ENCODE results near the gene FDXR. TPM values are rescaled to one million over a fixed set of nuclear protein-coding genes. Genes with fewer than 3 reads are reported as not detected.

FDXR gene
- total RNA-seq, 2 experiments from 2014 or later = 20.0 to 24.3 TPM

DNA sequence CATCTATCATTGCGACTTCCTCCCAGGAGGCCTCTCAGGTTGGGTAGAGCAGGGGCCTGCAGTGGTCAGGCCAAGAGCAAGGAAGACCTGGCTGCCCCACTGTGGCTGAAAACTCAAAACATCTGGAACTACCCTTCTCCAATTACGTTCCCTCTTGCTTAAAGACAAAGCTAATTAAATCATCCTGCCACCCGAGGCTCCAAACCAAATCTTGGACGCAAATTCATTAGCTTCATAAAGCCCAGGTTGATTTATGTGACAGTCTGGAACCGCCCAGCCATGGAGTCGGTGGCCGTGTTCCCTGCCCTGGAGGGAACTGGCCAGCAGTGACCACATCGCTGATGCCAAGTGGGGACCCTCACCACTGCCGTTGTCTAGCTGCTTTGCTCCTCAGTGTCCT lies 34.5 kb downstream of the FDXR start:
- Mint-ChIP-seq H3K4me3 (no peak overlapping the region), H3K36me3 (ENCODE audit: low read depth) (peaks cover 13% of the 10 kb centered on the region), H3K27ac (no peak overlapping the region), H3K4me1 (ENCODE audit: low read depth) (peaks cover 20% of the 10 kb centered on the region), H3K27me3 (peaks cover 9% of the 10 kb centered on the region), H3K9me3 (no peaks in the 10 kb centered on the region)
- ATAC-seq (no peak), DNase-seq (no peak)
- intact Hi-C loops (cut with micrococcal nuclease) = no loop called here
- POLR2A ChIA-PET = interaction anchor here (0.9 kb wide), 1 partner anchor 8 kb away, joined by 3 read pairs; no protein-coding TSS in a partner anchor
- CTCF ChIA-PET = interaction anchor here (1.3 to 8.7 kb wide), 3 partner anchors 11 to 47 kb away, joined by 3 to 101 read pairs (median 29); partner anchors contain the start of gene GRIN2C
- TF ChIP-seq, protein P1, sequence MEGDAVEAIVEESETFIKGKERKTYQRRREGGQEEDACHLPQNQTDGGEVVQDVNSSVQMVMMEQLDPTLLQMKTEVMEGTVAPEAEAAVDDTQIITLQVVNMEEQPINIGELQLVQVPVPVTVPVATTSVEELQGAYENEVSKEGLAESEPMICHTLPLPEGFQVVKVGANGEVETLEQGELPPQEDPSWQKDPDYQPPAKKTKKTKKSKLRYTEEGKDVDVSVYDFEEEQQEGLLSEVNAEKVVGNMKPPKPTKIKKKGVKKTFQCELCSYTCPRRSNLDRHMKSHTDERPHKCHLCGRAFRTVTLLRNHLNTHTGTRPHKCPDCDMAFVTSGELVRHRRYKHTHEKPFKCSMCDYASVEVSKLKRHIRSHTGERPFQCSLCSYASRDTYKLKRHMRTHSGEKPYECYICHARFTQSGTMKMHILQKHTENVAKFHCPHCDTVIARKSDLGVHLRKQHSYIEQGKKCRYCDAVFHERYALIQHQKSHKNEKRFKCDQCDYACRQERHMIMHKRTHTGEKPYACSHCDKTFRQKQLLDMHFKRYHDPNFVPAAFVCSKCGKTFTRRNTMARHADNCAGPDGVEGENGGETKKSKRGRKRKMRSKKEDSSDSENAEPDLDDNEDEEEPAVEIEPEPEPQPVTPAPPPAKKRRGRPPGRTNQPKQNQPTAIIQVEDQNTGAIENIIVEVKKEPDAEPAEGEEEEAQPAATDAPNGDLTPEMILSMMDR (IDR thresholded peaks at IDR 0.05) = no peak

DNA sequence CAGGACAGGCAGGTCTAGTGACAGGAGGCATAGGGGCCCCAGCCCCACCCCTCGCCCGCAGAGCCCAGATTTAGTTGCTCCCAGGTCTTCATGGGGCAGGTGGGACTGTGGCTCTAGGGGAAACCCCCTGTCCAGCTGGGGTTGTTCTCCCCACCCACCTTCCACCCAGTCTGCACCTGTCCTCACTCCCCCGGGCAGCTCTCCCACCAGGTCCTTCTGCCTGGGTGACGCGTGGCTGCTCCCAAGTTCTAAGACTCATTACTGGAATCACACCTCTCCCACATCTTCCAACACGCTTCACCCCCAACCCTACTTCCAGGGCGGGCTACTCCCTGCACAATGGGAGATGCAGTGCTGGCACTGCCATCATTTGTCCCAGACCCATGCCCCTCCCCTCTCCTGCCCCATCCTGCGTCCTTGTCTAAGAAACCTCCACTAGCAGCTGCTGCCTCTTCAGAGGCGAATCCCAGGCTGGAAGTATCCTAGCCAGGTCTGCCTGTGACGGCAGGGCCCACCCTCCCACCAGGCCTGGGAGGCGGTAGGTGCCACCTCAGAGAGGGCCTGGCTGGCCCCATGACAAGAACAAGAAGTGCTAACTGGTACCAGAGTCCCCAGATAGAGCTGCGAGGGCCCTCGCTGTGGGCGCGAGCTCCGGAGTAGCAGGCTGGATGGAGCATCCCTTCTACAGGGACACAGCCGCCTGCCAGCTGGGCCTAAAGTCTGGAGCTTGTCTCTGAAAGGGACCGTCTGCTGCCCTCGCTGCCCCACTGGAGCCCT lies 35.9 kb downstream of the FDXR start:
- TF ChIP-seq, protein P1 (IDR thresholded peaks at IDR 0.05) = no peak
- ChIA-PET CTCF (interaction anchor here (5.6 kb wide), 1 partner anchor 46 kb away, joined by 29 read pairs; no protein-coding TSS in a partner anchor), POLR2A (no interaction called here)
- intact Hi-C loops (cut with micrococcal nuclease) = no loop called here
- Mint-ChIP-seq H3K4me1 (ENCODE audit: low read depth) (peaks cover 19% of the 10 kb centered on the region), H3K9me3 (no peaks in the 10 kb centered on the region), H3K27me3 (peaks cover 7% of the 10 kb centered on the region), H3K36me3 (ENCODE audit: low read depth) (peaks cover 12% of the 10 kb centered on the region), H3K4me3 (no peak overlapping the region), H3K27ac (no peak overlapping the region)
- DNase-seq (no peak), ATAC-seq (no peak)

DNA sequence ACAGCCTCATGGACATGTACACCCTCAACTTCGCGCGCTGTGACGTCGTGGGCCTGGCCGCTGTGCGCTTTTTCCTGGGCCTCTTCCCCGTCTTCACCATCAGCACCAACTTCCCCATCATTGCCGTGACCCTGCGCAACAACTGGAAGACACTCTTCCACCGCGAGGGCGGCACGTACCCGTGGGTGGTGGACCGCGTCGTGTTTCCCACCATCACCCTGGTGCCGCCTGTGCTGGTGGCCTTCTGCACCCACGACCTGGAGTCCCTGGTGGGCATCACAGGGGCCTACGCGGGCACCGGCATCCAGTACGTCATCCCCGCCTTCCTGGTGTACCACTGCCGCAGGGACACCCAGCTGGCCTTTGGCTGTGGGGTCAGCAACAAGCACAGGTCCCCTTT lies 36.6 kb downstream of the FDXR start:
- ChIA-PET CTCF (interaction anchor here (5.6 kb wide), 1 partner anchor 45 kb away, joined by 29 read pairs; no protein-coding TSS in a partner anchor), POLR2A (no interaction called here)
- Mint-ChIP-seq H3K4me3 (no peak overlapping the region), H3K36me3 (ENCODE audit: low read depth) (peaks cover 11% of the 10 kb centered on the region), H3K27ac (no peak overlapping the region), H3K4me1 (ENCODE audit: low read depth) (peaks cover 17% of the 10 kb centered on the region), H3K27me3 (peaks cover 2% of the 10 kb centered on the region), H3K9me3 (no peaks in the 10 kb centered on the region)
- TF ChIP-seq, protein P1 (IDR thresholded peaks at IDR 0.05) = no peak
- DNase-seq = no peak
- no peak for ATAC-seq
- intact Hi-C loops (cut with micrococcal nuclease) = no loop called here

DNA sequence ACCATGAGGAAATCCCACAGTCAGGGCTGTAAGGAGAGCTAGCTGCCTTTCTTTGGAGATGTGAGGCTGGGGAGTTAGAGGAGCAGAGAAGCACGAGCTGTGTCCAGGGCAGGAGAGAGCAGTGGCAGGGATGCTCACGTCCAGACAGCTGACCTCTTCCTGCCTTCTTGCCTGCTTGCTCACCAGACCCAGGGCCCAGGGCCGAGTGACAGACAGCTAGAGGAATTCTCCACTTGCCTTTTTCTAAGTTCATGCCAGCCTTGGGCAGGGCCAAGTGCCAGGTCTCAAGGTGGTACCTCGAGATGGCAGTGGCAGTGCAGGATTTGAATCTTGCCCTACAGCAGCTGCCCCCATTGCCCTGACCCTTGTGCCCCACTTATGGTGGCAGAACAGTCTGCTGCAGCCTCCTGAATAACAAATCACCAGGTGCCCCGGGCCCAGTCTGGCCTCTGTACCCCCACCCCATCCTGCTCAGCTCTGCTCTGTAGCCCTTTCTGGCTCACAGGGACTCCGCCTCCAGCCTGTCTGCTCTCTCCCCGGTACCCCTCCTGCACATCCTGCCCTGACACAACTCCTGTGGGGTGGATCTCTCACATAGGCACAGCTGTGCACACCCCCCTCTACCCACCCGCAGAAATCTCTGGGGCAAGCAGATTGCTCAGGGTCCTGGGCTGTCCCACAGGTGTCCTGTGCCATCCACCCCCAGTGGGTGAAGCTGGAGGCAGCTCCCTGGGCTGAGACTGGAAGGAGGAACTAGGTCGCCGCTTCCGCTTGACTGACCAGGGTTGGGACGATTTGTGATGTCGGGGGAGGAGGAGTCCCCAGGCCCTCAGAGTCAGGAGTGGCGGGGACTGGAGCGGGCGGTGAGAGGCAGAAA lies 39.1 kb downstream of the FDXR start:
- H3K27ac Mint-ChIP-seq = no peak overlapping the region
- no peak overlapping the region for H3K4me3 Mint-ChIP-seq
- H3K9me3 Mint-ChIP-seq = no peaks in the 10 kb centered on the region
- no peak for ATAC-seq
- TF ChIP-seq, protein P1 (IDR thresholded peaks at IDR 0.05) = no peak
- no peak for DNase-seq
- ChIA-PET CTCF (interaction anchor here (0.8 to 1.6 kb wide), 4 partner anchors 9 to 43 kb away, joined by 3 to 7 read pairs (median 6); no protein-coding TSS in a partner anchor), POLR2A (no interaction called here)
- H3K27me3 Mint-ChIP-seq = no peaks in the 10 kb centered on the region
- intact Hi-C loops (cut with micrococcal nuclease) = no loop called here
- H3K4me1 Mint-ChIP-seq (ENCODE audit: low read depth) = no peaks in the 10 kb centered on the region
- peaks cover 14% of the 10 kb centered on the region for H3K36me3 Mint-ChIP-seq (ENCODE audit: low read depth)

Data from activated CD8-positive, alpha-beta T cell treated with anti-CD3 and anti-CD28 coated beads for 36 hours (primary cell).